Esophagus muscularis mucosa (tissue), 3 donors: ENCODE results near the gene DMRTB1.

Source experiments
- POLR2A ChIP-seq: fragments of 450-650 bp; IDR thresholded peaks from one replicate; pipeline ENCODE4 v1.6.1; 2017; ENCODE audit warnings: antibody characterized with exemption, moderate library complexity, mild to moderate bottlenecking, low read depth
- TF ChIP-seq, protein P1 (sequence below), 3 experiments: fragments of 200-600 bp in 2 of 3; fragments of 450-650 bp in 1 of 3; sonication (generic) in 2 of 3; IDR thresholded peaks; one replicate each; pipeline ENCODE4 v1.5.1; 2017 to 2019; ENCODE audit warnings: antibody characterized with exemption in 3 of 3, mild to moderate bottlenecking in 2 of 3, moderate library complexity in 1 of 3

DNA sequence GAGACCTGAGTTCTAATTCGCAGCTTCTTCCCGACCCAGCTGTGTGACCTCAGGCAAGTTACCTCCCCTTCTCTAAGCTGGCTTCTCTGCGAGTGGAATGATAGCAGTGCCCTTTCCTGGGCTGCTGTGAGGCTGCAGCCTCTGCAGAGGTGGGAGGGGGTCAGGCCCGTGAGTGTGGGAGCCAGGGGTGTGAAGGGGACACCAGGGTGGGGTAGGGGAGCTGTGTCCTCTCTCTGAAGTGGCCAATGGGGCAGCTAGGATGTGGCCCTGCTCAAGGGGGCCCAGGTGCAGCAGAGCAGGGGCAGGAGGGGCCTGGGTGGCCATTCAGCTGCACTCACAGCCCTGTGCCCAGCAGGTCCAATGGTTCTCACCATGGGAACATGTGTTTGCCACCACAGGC, 24.5 kb downstream of the DMRTB1 start:
- TF ChIP-seq, protein P1, sequence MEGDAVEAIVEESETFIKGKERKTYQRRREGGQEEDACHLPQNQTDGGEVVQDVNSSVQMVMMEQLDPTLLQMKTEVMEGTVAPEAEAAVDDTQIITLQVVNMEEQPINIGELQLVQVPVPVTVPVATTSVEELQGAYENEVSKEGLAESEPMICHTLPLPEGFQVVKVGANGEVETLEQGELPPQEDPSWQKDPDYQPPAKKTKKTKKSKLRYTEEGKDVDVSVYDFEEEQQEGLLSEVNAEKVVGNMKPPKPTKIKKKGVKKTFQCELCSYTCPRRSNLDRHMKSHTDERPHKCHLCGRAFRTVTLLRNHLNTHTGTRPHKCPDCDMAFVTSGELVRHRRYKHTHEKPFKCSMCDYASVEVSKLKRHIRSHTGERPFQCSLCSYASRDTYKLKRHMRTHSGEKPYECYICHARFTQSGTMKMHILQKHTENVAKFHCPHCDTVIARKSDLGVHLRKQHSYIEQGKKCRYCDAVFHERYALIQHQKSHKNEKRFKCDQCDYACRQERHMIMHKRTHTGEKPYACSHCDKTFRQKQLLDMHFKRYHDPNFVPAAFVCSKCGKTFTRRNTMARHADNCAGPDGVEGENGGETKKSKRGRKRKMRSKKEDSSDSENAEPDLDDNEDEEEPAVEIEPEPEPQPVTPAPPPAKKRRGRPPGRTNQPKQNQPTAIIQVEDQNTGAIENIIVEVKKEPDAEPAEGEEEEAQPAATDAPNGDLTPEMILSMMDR (IDR thresholded peaks at IDR 0.05), result no peak
- no peak for TF ChIP-seq POLR2A
